T-helper 2 cell treated with Interferon-gamma antibody and Interleukin-4, amounts not matched to agents 100 ng/mL and 5 ng/mL, for 36 hours (primary cell): Measurements from ENCODE around the gene TMED9. TPM values are rescaled to one million over a fixed set of nuclear protein-coding genes. Genes with fewer than 3 reads are reported as not detected.
"Not testable (repeated sequence)": the region's sequence is repeated elsewhere in the genome, so short reads cannot be mapped to it uniquely, and the experiment has no call there.

Experiments used
- intact Hi-C: fragments of 100-400 bp; cut with micrococcal nuclease; formaldehyde crosslinking; loops from one replicate; pipeline ENCODE4 v1.15.1; 2023
- total RNA-seq: library from RNA; stranded (reverse); gene quantifications from 2 replicates; pipeline ENCODE4 v1.2.3, GENCODE V29; 2022

The TMED9 gene
- total RNA-seq, 1 donor from 2014 or later = 146 TPM

DNA sequence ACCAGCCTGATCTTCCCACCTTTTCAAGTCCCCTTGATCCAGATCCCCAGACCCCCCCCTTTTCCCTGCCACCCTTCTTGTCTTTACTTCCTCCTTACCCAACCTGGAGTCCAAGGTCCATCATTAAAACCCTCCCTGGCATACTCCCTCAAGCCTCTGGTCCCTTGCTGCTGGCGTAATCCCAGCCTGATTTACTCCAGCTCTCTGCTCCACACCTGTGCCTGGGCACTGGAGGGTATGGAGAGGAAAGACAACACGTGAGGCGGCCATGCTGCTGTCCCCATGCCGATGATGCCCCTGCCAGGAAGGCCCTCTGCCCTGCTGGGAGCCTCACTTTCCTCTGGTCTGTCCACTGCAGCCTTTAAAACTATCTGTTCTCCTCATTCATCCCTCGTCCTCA lies 13.1 kb downstream of the TMED9 start:
- intact Hi-C loops = no loop called here

- intact Hi-C loops = no loop called here
Observed at GRCh38 chr5:177605667-177606066, 13.7 kb downstream of the TMED9 start.

DNA sequence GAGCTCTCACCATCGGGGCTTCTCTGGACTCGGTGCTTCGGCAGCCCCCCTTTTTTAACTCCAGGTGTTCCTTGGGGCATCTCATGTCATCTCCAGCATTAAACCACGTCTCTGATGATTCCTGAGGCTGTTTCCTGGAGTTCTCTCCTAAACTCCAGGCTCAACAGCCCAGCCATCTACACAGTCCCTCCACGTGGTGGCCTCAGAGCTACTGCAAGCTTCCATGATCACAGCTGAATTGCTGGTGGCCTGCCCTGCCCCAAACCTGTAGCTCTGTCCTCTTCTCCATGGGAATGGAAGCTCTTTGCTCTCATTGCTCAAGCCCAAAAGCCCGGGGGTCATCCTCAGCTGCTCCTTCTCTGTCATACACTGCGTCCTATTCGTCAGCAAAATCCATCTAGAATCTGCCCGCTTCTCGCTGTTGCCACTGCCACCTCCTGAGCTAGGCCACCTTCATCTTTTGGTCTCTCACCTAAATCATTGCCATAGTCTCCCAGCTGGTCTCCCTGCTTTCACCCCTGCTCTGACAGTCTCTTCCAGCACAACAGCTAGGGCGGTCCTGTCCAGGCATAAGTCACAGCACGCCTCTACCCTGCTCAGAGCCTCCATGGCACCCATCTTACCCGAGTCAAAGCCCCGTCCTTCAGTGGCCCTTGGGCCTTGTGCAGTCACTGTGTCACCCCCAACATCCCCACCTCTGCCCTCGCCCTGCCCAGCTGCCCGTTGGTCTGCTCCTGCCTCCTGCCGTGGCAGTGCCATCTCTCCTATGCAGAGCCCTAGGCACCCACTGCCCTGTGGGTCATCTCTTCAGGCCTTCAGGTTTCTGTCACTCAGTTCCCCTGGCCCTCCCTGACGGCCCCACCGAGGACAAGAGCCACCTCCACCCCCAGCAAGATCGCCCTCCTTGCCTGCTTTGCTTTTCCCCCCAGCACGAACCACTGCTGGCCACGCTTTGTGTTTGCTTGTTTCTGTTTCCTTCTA lies 14.4 kb downstream of the TMED9 start:
- intact Hi-C loops = no loop called here

- intact Hi-C loops = no loop called here
Observed at GRCh38 chr5:177607115-177607451, 15.1 kb downstream of the TMED9 start.

DNA sequence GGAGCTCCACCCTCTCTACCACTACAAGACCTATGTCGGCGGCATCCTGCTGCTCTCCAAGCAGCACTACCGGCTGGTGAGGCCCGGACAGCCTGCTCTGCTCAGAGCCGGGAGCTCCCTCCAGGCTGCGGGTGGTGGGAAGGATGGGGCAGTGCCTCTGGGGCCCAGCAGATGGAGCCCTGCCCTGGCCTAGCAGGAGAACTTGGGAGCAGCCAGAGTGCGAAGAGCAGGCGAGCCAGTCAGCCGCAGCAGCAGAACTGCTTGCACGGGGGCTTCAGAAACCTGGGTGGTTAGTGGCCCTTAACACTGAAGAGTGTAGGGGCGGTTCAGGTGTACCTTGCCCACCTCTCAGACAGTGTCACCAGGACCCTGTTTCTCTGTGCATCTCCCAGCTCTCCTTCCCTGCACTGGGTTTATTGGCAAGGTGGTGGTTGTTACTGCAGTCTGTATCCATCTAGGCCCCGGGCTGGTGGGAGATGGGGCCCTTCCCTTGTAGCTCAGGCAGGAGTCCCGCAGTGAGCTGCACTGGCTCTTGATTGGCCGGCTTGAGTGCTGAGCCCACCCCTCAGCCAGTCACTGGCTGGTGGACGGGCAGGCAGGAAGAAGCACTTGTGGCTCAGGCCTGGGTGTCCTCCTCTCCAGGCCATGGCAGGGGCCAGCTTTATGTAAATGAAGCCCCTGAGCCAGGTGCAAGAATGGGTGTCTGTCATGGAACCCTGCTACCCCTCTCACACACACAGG lies 15.6 kb downstream of the TMED9 start:
- intact Hi-C loops = no loop called here

DNA sequence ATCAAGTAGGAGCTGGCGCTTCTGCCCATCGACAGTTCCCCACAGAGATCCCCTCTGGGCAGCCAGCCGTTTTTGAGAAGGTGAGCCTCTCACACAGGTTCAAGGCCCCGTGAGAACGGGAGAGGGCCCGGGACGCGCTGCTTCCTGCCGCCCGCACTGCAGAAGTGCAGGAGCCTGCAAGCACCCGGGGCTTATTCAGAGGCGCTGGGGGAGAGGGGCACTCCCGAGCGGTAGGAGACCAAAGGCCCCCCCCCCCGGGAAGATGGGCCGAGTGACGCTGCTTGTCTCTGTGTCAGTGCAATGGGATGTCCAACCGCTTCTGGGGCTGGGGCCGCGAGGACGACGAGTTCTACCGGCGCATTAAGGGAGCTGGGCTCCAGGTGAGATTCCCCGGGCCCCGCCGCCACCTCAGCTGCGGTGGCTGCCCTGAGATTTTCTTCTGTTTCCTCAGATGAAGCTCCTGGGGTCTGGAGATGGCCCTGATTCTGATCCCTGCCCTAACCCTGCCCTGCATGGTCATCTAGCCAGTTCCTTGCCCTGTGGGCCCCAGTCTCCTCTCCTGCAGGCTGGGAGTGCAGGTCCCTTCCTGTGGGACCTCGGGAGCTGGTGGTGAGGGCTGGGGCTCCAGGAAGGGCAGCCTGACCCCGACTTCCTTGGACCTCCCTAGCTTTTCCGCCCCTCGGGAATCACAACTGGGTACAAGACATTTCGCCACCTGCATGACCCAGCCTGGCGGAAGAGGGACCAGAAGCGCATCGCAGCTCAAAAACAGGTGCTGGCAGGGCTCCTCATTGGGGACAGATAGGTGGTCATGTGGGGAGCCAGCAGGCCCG lies 16.5 kb downstream of the TMED9 start:
- intact Hi-C loops = no loop called here

DNA sequence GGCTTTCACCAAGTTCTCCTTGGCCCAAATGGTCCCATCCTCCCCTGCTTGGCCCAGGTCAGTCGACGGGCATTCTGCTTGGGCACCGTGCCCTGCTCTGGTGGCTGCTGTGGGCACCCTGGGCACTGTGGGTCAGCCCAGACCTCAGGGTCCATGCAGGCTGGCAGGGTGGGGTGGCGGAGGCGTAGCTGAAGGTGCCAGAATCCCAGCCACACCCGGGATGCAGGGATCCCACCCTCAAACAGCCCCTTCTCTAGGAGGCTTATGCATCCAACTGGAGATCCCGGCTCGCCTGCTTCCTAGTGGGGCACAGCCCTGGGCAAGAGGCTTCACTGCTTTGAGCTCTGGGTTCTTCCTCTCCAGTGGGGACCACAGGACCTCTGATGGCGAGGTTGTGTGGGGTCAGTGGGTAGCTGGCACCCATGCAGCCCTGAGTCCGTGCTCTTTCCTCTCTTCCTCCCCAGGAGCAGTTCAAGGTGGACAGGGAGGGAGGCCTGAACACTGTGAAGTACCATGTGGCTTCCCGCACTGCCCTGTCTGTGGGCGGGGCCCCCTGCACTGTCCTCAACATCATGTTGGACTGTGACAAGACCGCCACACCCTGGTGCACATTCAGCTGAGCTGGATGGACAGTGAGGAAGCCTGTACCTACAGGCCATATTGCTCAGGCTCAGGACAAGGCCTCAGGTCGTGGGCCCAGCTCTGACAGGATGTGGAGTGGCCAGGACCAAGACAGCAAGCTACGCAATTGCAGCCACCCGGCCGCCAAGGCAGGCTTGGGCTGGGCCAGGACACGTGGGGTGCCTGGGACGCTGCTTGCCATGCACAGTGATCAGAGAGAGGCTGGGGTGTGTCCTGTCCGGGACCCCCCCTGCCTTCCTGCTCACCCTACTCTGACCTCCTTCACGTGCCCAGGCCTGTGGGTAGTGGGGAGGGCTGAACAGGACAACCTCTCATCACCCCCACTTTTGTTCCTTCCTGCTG lies 17.4 kb downstream of the TMED9 start:
- intact Hi-C loops = no loop called here

- intact Hi-C loops = no loop called here
Observed at GRCh38 chr5:177610131-177610769, 18.2 kb downstream of the TMED9 start.

DNA sequence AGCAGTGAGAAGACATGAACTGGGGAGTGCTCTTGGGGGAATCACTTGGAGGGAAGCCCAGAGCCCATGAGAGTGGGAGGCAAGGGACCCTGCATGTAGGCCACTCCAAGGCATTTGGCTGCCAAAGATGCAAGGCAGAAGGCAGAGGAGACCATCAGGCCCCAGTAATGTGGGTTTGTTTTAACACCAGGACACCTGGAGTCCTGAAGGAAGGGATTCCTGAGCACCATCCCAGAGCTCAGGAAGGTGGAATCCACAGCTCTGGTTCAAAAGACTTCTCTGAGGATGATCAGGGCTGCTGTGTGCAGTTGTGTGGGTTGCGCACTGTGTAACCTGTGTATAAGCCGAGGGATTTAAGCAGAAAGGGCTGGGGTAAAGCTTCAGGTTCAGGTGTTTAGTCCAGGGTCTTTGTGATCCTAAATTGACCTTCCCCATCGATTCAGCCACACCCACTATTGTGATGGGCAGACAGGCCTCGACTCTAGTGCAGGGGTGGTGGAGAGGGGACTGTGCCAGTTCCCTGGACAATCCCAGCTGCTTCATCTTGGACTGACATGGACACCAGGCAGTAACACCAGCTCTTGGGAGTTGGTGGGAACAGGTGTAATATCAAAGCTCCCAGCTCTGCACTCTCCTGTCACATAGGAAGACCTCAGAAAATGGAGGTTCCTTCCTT lies 18.9 kb downstream of the TMED9 start:
- intact Hi-C loops = no loop called here

GRCh38 chr5:177611446-177612214 lies 19.6 kb downstream of the TMED9 start:
- intact Hi-C loops = no loop called here

- intact Hi-C loops = no loop called here
Observed at GRCh38 chr5:177612215-177612673, 20.2 kb downstream of the TMED9 start.

DNA sequence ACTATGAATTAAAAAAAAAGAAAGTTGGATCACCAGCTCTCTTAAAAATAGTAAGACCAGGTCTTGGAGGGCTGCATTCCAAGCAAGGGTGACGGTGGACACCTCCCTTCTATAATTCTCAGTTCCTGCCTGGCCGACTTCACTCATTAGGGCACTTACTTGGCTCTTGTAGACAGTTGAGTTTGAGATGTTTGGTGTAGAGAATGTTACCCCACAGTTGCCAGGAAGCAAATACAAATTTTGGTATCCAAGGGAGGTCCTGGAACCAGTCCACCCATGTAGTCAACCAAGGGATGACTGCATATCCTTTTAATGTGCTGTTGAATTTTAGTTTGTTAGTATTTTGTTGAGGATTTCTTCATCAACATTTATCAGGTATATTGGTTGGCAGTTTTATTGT lies 28.6 kb downstream of the TMED9 start:
- intact Hi-C loops = no loop called here

DNA sequence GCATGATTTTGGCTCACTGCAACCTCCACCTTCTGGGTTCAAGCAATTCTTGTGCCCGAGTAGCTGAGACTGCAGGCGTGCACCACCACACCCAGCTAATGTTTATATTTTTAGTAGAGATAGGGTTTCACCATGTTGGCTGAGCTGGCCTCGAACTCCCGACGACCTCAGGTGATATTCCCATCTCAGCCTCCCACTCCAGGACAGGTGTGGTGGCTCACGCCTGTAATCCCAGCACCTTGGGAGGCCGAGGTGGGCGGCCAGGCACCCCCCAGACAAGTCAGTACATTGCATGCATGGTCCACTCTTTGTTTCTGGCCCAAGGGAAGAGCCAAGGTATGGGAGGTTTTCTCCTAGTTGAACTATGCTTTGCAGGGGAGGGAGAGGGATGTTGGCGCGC lies 32.2 kb downstream of the TMED9 start:
- intact Hi-C loops = not testable (repeated sequence)

DNA sequence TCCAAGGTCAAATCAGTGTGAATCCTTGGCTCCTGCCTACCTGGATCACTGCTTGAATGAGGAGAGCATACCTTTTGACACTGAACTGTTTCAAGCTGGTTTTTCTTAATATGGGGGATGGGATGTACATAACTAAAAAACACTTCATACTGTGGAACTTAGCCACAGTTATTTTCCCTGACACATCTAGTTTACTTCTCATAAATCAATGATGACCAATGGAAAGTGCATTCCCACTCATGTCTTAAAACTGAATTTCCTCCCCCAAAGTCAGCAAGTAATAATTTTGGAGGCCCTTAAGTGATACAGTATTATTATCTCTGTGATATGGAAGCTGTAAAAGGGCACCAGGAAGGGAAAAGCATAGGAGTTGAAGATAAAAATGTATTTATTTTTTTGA lies 38.2 kb downstream of the TMED9 start:
- intact Hi-C loops = not testable (repeated sequence)

DNA sequence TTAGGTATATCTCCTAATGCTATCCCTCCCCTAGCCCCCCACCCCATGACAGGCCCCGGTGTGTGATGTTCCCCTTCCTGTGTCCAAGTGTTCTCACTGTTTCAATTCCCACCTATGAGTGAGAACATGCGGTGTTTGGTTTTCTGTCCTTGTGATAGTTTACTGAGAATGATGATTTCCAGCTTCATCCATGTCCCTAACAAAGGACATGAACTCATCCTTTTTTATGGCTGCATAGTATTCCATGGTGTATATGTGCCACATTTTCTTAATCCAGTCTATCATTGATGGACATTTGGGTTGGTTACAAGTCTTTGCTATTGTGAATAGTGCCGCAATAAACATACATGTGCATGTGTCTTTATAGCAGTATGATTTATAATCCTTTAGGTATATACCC lies 42.9 kb downstream of the TMED9 start:
- intact Hi-C loops = not testable (repeated sequence)

GRCh38 chr5:177645462-177645861 lies 53.5 kb downstream of the TMED9 start:
- intact Hi-C loops = not testable (repeated sequence)
